Tibial artery (tissue), 4 donors: ENCODE measurements around the gene TIGD6.

ENCODE experiments used
- DNase-seq, 2 donors: peaks; one replicate each; pipeline ENCODE4 v3.0.0-alpha.2; 2019
- H3K27ac ChIP-seq, 2 donors: fragments of 200-600 bp; sonication (generic) in 1 of 2; 1 replicate in 1 of 2; 2 replicates in 1 of 2; pipeline ENCODE4 v1.5.1; 2018 to 2019; ENCODE audit warnings: mild to moderate bottlenecking in 1 of 2
- H3K27me3 ChIP-seq, 2 donors: fragments of 200-600 bp; sonication (generic) in 1 of 2; one replicate each; pipeline versions ENCODE4 v1.5.1 to v1.6.0; 2016 to 2019
- H3K36me3 ChIP-seq, 3 donors: fragments of 200-600 bp; sonication (generic) in 2 of 3; one replicate each; pipeline ENCODE4 v1.5.1; 2016 to 2019; ENCODE audit warnings: mild to moderate bottlenecking in 2 of 3
- H3K4me1 ChIP-seq, 4 donors: fragments of 200-600 bp; sonication (generic) in 2 of 4; 1 replicate in 3 of 4; 2 replicates in 1 of 4; pipeline ENCODE4 v1.5.1; 2016 to 2019
- H3K4me3 ChIP-seq, 2 donors: fragments of 200-600 bp; sonication (generic) in 1 of 2; 1 replicate in 1 of 2; 2 replicates in 1 of 2; pipeline ENCODE4 v1.5.1; 2018 to 2019; ENCODE audit warnings: mild to moderate bottlenecking in 2 of 2
- H3K9me3 ChIP-seq, 3 donors: fragments of 200-600 bp; sonication (generic) in 1 of 3; one replicate each; pipeline ENCODE4 v1.5.1; 2016 to 2019
- CTCF ChIP-seq, 2 experiments: fragments of 200-600 bp in 1 of 2; fragments of 450-650 bp in 1 of 2; IDR thresholded peaks; one replicate each; pipeline ENCODE4 v1.5.1; 2017 to 2019; ENCODE audit warnings: antibody characterized with exemption in 2 of 2, mild to moderate bottlenecking in 1 of 2, moderate library complexity in 1 of 2
- intact Hi-C: fragments of 100-400 bp; cut with DNase I; formaldehyde crosslinking; loops from one replicate; pipeline ENCODE4 v1.15.0; 2023; ENCODE audit warnings: low total_unique reads

Gene TIGD6

GRCh38 chr5:150007050-150007449 is 6.6 kb upstream of the TIGD6 start:
- H3K27me3 ChIP-seq: no peaks in the 10 kb centered on the region
- DNase-seq: no peak
- no peaks in the 10 kb centered on the region for H3K9me3 ChIP-seq
- H3K36me3 ChIP-seq: peaks cover 27 to 69% (median 66%) of the 10 kb centered on the region in 3 donors
- peaks cover 0 to 13% (median 9%) of the 10 kb centered on the region in 4 donors for H3K4me1 ChIP-seq
- intact Hi-C loops: no loop called here
- no peak overlapping the region for H3K4me3 ChIP-seq
- no peak for TF ChIP-seq CTCF (IDR thresholded peaks at IDR 0.05)
- no peak overlapping the region for H3K27ac ChIP-seq

- no peak for DNase-seq
- Histone ChIP-seq H3K27me3 (no peaks in the 10 kb centered on the region), H3K4me1 (peaks cover 0 to 20% (median 17%) of the 10 kb centered on the region in 4 donors), H3K36me3 (peaks cover 25 to 62% (median 59%) of the 10 kb centered on the region in 3 donors), H3K9me3 (no peaks in the 10 kb centered on the region), H3K27ac (no peak overlapping the region), H3K4me3 (no peak overlapping the region)
- intact Hi-C loops: no loop called here
- TF ChIP-seq CTCF (IDR thresholded peaks at IDR 0.05): no peak
Observed at GRCh38 chr5:150006318-150006717, 5.9 kb upstream of the TIGD6 start.

GRCh38 chr5:150001660-150002486 is 1.4 kb upstream of the TIGD6 start:
- Histone ChIP-seq H3K4me3 (peak overlapping the region; percentile 67 to 99), H3K36me3 (peaks cover 11 to 29% (median 17%) of the 10 kb centered on the region in 3 donors), H3K27ac (peak overlapping the region; percentile 87 to 96), H3K27me3 (no peaks in the 10 kb centered on the region), H3K4me1 (peaks cover 0 to 36% (median 27%) of the 10 kb centered on the region in 4 donors), H3K9me3 (no peaks in the 10 kb centered on the region)
- DNase-seq: peak in 1 of 2 donors; percentile 48
- TF ChIP-seq CTCF (IDR thresholded peaks at IDR 0.05): peak; percentile 61 to 63
- intact Hi-C loops: loop anchor here (5.0 kb wide), 1 partner anchor 210 kb away; no protein-coding TSS in a partner anchor

GRCh38 chr5:150000990-150001659 is 671 bp upstream of the TIGD6 start:
- peak overlapping the region; percentile 67 to 99 for H3K4me3 ChIP-seq
- H3K36me3 ChIP-seq: peaks cover 6 to 22% (median 10%) of the 10 kb centered on the region in 3 donors
- H3K27ac ChIP-seq: peak overlapping the region; percentile 87 to 96
- peaks cover 0 to 36% (median 27%) of the 10 kb centered on the region in 4 donors for H3K4me1 ChIP-seq
- H3K27me3 ChIP-seq: no peaks in the 10 kb centered on the region
- no peaks in the 10 kb centered on the region for H3K9me3 ChIP-seq
- DNase-seq: peak; percentile 41 to 74
- no peak for TF ChIP-seq CTCF (IDR thresholded peaks at IDR 0.05)
- intact Hi-C loops: loop anchor here (5.0 kb wide), 1 partner anchor 211 kb away; no protein-coding TSS in a partner anchor

GRCh38 chr5:149999866-150000255 is 593 bp downstream of the TIGD6 start:
- no peak for TF ChIP-seq CTCF (IDR thresholded peaks at IDR 0.05)
- Histone ChIP-seq H3K27ac (peak overlapping the region; percentile 87 to 96), H3K4me1 (peaks cover 0 to 45% (median 29%) of the 10 kb centered on the region in 4 donors), H3K9me3 (no peaks in the 10 kb centered on the region), H3K27me3 (no peaks in the 10 kb centered on the region), H3K36me3 (peaks cover 0 to 18% (median 0%) of the 10 kb centered on the region in 3 donors), H3K4me3 (peak overlapping the region; percentile 67 to 99)
- intact Hi-C loops: loop anchor here (5.0 to 10.0 kb wide), 2 partner anchors 212 to 355 kb away; no protein-coding TSS in a partner anchor
- DNase-seq: no peak
